DOHH2 (cell line): ENCODE data around the gene SULT4A1.

Source experiments
- H3F3A ChIP-seq: fragments of 200-600 bp; sonication (generic), shearing (Covaris generic); 2 replicates; pipeline ENCODE4 v1.6.0; 2016; ENCODE audit warnings: antibody characterized with exemption, mild to moderate bottlenecking; ENCODE audit not compliant: control insufficient read depth, insufficient read depth
- H3K27ac ChIP-seq: fragments of 200-600 bp; sonication (generic); 2 replicates; pipeline ENCODE4 v1.5.1; 2014; ENCODE audit warnings: low read depth, mild to moderate bottlenecking, low read length, moderate library complexity
- H3K27me3 ChIP-seq: fragments of 200-600 bp; sonication (generic); 2 replicates; pipeline ENCODE4 v1.6.1; 2014; ENCODE audit warnings: mild to moderate bottlenecking, low read length, mixed read lengths; ENCODE audit not compliant: control insufficient read depth
- H3K36me3 ChIP-seq: fragments of 200-600 bp; sonication (generic); 2 replicates; pipeline ENCODE4 v1.6.1; 2014; ENCODE audit warnings: mild to moderate bottlenecking, low read length, moderate library complexity, mixed read lengths; ENCODE audit not compliant: control insufficient read depth
- H3K4me1 ChIP-seq: fragments of 200-600 bp; sonication (generic); 2 replicates; pipeline ENCODE4 v1.6.1; 2014; ENCODE audit warnings: mild to moderate bottlenecking, low read length, mixed read lengths; ENCODE audit not compliant: control insufficient read depth
- H3K4me2 ChIP-seq: fragments of 200-600 bp; sonication (generic); 2 replicates; pipeline ENCODE4 v1.6.0; 2014; ENCODE audit warnings: mild to moderate bottlenecking, low read length, moderate library complexity
- H3K4me3 ChIP-seq: fragments of 200-600 bp; sonication (generic); 2 replicates; pipeline ENCODE4 v1.5.1; 2014; ENCODE audit warnings: mild to moderate bottlenecking, low read length, mixed read lengths
- H3K79me2 ChIP-seq: fragments of 200-600 bp; sonication (generic); 2 replicates; pipeline ENCODE4 v1.6.1; 2014; ENCODE audit warnings: mild to moderate bottlenecking, low read length, mixed read lengths; ENCODE audit not compliant: control insufficient read depth
- H3K9me2 ChIP-seq: fragments of 200-600 bp; sonication (generic); replicated peaks from 2 replicates; pipeline ENCODE4 v1.6.1; 2014; ENCODE audit warnings: mild to moderate bottlenecking, low read length, mixed read lengths; ENCODE audit not compliant: control insufficient read depth
- H3K9me3 ChIP-seq: fragments of 200-600 bp; sonication (generic); 2 replicates; pipeline ENCODE4 v1.6.1; 2014; ENCODE audit warnings: antibody characterized with exemption, low read length, mixed read lengths; ENCODE audit not compliant: control insufficient read depth, insufficient read depth
- H4K20me1 ChIP-seq: fragments of 200-600 bp; sonication (generic); 2 replicates; pipeline ENCODE4 v1.6.0; 2014; ENCODE audit warnings: low read depth, mild to moderate bottlenecking, antibody characterized with exemption, low read length, moderate library complexity; ENCODE audit not compliant: control insufficient read depth, insufficient read depth
- CTCF ChIP-seq: fragments of 200-600 bp; sonication (generic); IDR thresholded peaks from one replicate; pipeline ENCODE4 v1.5.1; 2014; ENCODE audit warnings: antibody characterized with exemption, mild to moderate bottlenecking, low read depth, low read length; ENCODE audit not compliant: poor library complexity, severe bottlenecking
- EZH2phosphoT487 ChIP-seq: fragments of 200-600 bp; sonication (generic); IDR thresholded peaks from 2 replicates; pipeline ENCODE4 v1.6.1; 2017; ENCODE audit warnings: borderline replicate concordance, mild to moderate bottlenecking, antibody characterized with exemption, low read length, moderate library complexity, mixed read lengths

The SULT4A1 gene

GRCh38 chr22:43800970-43801369 lies 61.3 kb downstream of the SULT4A1 start:
- Histone ChIP-seq H3K36me3 (no peaks in the 10 kb centered on the region), H3F3A (no peaks in the 10 kb centered on the region), H4K20me1 (no peaks in the 10 kb centered on the region), H3K4me1 (peaks cover 6% of the 10 kb centered on the region), H3K9me2 (no peaks in the 10 kb centered on the region), H3K79me2 (no peaks in the 10 kb centered on the region), H3K27me3 (peaks cover 18% of the 10 kb centered on the region), H3K27ac (no peak overlapping the region), H3K9me3 (no peaks in the 10 kb centered on the region), H3K4me3 (no peak overlapping the region), H3K4me2 (no peak overlapping the region)
- TF ChIP-seq EZH2phosphoT487 = no peak
- no peak for TF ChIP-seq CTCF

- peaks cover 7% of the 10 kb centered on the region for H3K27me3 ChIP-seq
- H3K4me2 ChIP-seq = no peak overlapping the region
- TF ChIP-seq CTCF (no peak), EZH2phosphoT487 (no peak)
These were observed 63.8 kb downstream of the SULT4A1 start for GRCh38 chr22:43798492-43798891.

GRCh38 chr22:43796567-43796966 lies 65.7 kb downstream of the SULT4A1 start:
- H3K4me2 ChIP-seq = no peak overlapping the region
- peaks cover 6% of the 10 kb centered on the region for H3K4me1 ChIP-seq
- H3K36me3 ChIP-seq = no peaks in the 10 kb centered on the region
- H4K20me1 ChIP-seq = no peaks in the 10 kb centered on the region
- no peak overlapping the region for H3K27ac ChIP-seq
- H3F3A ChIP-seq = no peaks in the 10 kb centered on the region
- no peak overlapping the region for H3K4me3 ChIP-seq
- H3K9me3 ChIP-seq = no peaks in the 10 kb centered on the region
- no peaks in the 10 kb centered on the region for H3K79me2 ChIP-seq
- H3K27me3 ChIP-seq = no peaks in the 10 kb centered on the region
- TF ChIP-seq EZH2phosphoT487 (no peak), CTCF (peak; percentile 34)
- no peaks in the 10 kb centered on the region for H3K9me2 ChIP-seq

More at GRCh38 chr22:43798492-43798891, 63.8 kb downstream of the SULT4A1 start:
- Histone ChIP-seq H3F3A (no peaks in the 10 kb centered on the region), H3K79me2 (no peaks in the 10 kb centered on the region), H4K20me1 (no peaks in the 10 kb centered on the region), H3K9me3 (no peaks in the 10 kb centered on the region), H3K4me3 (no peak overlapping the region), H3K36me3 (no peaks in the 10 kb centered on the region), H3K9me2 (no peaks in the 10 kb centered on the region), H3K4me1 (peaks cover 6% of the 10 kb centered on the region), H3K27ac (no peak overlapping the region)
